Duodenal mucosa (tissue), 2 donors: Measurements from ENCODE around the gene SCYGR8.

Source experiments
- H3K27ac ChIP-seq: one replicate; pipeline ENCODE4 v1.7.0; 2013; ENCODE audit warnings: low read depth, low read length
- H3K27me3 ChIP-seq, 2 donors: one replicate each; pipeline ENCODE4 v1.7.0; 2013; ENCODE audit warnings: low read length in 2 of 2, control low read depth in 1 of 2; ENCODE audit not compliant: insufficient read depth in 2 of 2, control insufficient read depth in 1 of 2
- H3K36me3 ChIP-seq, 2 donors: one replicate each; pipeline ENCODE4 v1.7.0; 2013; ENCODE audit warnings: low read length in 2 of 2, control low read depth in 1 of 2; ENCODE audit not compliant: insufficient read depth in 2 of 2, control insufficient read depth in 1 of 2
- H3K4me1 ChIP-seq, 2 donors: one replicate each; pipeline ENCODE4 v1.7.0; 2013; ENCODE audit warnings: low read length in 2 of 2, control low read depth in 1 of 2; ENCODE audit not compliant: insufficient read depth in 2 of 2, control insufficient read depth in 1 of 2
- H3K4me3 ChIP-seq, 2 donors: one replicate each; pipeline ENCODE4 v1.7.0; 2013; ENCODE audit warnings: low read length in 2 of 2, low read depth in 1 of 2
- H3K9ac ChIP-seq, 2 donors: one replicate each; pipeline ENCODE4 v1.7.0; 2013; ENCODE audit warnings: low read length in 2 of 2, low read depth in 1 of 2
- H3K9me3 ChIP-seq, 2 donors: one replicate each; pipeline ENCODE4 v1.7.0; 2013; ENCODE audit warnings: low read length in 2 of 2, control low read depth in 1 of 2; ENCODE audit not compliant: control insufficient read depth in 1 of 2

The SCYGR8 gene

GRCh38 chr2:227745594-227745993 lies at the start of gene SCYGR8:
Gene SCYGR8 (plus strand): TSS chr2:227745894. CDS start chr2:227745894, 0 bp downstream.
- Histone ChIP-seq H3K4me1 (no peaks in the 10 kb centered on the region), H3K4me3 (no peak within 1 kb of the TSS), H3K27ac (no peak within 1 kb of the TSS), H3K9me3 (no peaks in the 10 kb centered on the region), H3K36me3 (no peaks in the 10 kb centered on the region), H3K27me3 (no peaks in the 10 kb centered on the region), H3K9ac (no peak within 1 kb of the TSS)

GRCh38 chr2:227696990-227697679 lies 48.6 kb upstream of the SCYGR8 start:
- H3K9ac ChIP-seq, result no peak overlapping the region

GRCh38 chr2:227701556-227701955 lies 44.1 kb upstream of the SCYGR8 start:
- Histone ChIP-seq H3K4me1 (peaks cover 16 to 23% of the 10 kb centered on the region in 2 donors), H3K36me3 (peaks cover 0 to 10% of the 10 kb centered on the region in 2 donors), H3K9me3 (no peaks in the 10 kb centered on the region), H3K4me3 (no peak overlapping the region), H3K27me3 (no peaks in the 10 kb centered on the region), H3K27ac (no peak overlapping the region), H3K9ac (no peak overlapping the region)

More at GRCh38 chr2:227696990-227697679, 48.6 kb upstream of the SCYGR8 start:
- H3K27me3 ChIP-seq, result no peaks in the 10 kb centered on the region
- peaks cover 0 to 10% of the 10 kb centered on the region in 2 donors for H3K36me3 ChIP-seq
- H3K27ac ChIP-seq, result no peak overlapping the region
- no peak overlapping the region for H3K4me3 ChIP-seq
- H3K4me1 ChIP-seq, result peaks cover 0 to 5% of the 10 kb centered on the region in 2 donors
- no peaks in the 10 kb centered on the region for H3K9me3 ChIP-seq

GRCh38 chr2:227703280-227703732 lies 42.4 kb upstream of the SCYGR8 start:
- no peak overlapping the region for H3K9ac ChIP-seq
- peaks cover 0 to 10% of the 10 kb centered on the region in 2 donors for H3K36me3 ChIP-seq
- no peaks in the 10 kb centered on the region for H3K9me3 ChIP-seq
- H3K4me3 ChIP-seq, result no peak overlapping the region
- no peak overlapping the region for H3K27ac ChIP-seq
- no peaks in the 10 kb centered on the region for H3K27me3 ChIP-seq
- H3K4me1 ChIP-seq, result peaks cover 23 to 30% of the 10 kb centered on the region in 2 donors

GRCh38 chr2:227703961-227704360 lies 41.7 kb upstream of the SCYGR8 start:
- H3K27me3 ChIP-seq, result no peaks in the 10 kb centered on the region
- no peak overlapping the region for H3K4me3 ChIP-seq
- H3K27ac ChIP-seq, result no peak overlapping the region
- H3K9me3 ChIP-seq, result no peaks in the 10 kb centered on the region
- peaks cover 23 to 30% of the 10 kb centered on the region in 2 donors for H3K4me1 ChIP-seq
- peaks cover 0 to 7% of the 10 kb centered on the region in 2 donors for H3K36me3 ChIP-seq
- H3K9ac ChIP-seq, result no peak overlapping the region

- peak overlapping the region in 1 of 2 donors; percentile 44 for H3K4me3 ChIP-seq
- no peaks in the 10 kb centered on the region for H3K27me3 ChIP-seq
- H3K27ac ChIP-seq, result no peak overlapping the region
- H3K4me1 ChIP-seq, result peaks cover 23 to 28% of the 10 kb centered on the region in 2 donors
- no peaks in the 10 kb centered on the region for H3K9me3 ChIP-seq
- H3K36me3 ChIP-seq, result no peaks in the 10 kb centered on the region
- peak overlapping the region in 1 of 2 donors; percentile 32 for H3K9ac ChIP-seq
Observed at GRCh38 chr2:227706859-227707258, 38.8 kb upstream of the SCYGR8 start.

GRCh38 chr2:227707390-227707789 lies 38.3 kb upstream of the SCYGR8 start:
- Histone ChIP-seq H3K4me1 (peaks cover 23 to 24% of the 10 kb centered on the region in 2 donors), H3K27ac (no peak overlapping the region), H3K9me3 (no peaks in the 10 kb centered on the region), H3K4me3 (no peak overlapping the region), H3K27me3 (no peaks in the 10 kb centered on the region), H3K9ac (no peak overlapping the region), H3K36me3 (no peaks in the 10 kb centered on the region)

- Histone ChIP-seq H3K9ac (no peak overlapping the region), H3K27ac (no peak overlapping the region), H3K4me3 (no peak overlapping the region), H3K36me3 (no peaks in the 10 kb centered on the region), H3K27me3 (no peaks in the 10 kb centered on the region), H3K4me1 (peaks cover 11 to 22% of the 10 kb centered on the region in 2 donors), H3K9me3 (no peaks in the 10 kb centered on the region)
Observed at GRCh38 chr2:227710986-227711385, 34.7 kb upstream of the SCYGR8 start.

- Histone ChIP-seq H3K9ac (no peak overlapping the region), H3K27ac (no peak overlapping the region), H3K9me3 (no peaks in the 10 kb centered on the region), H3K4me3 (no peak overlapping the region), H3K27me3 (no peaks in the 10 kb centered on the region), H3K4me1 (peaks cover 0 to 8% of the 10 kb centered on the region in 2 donors), H3K36me3 (no peaks in the 10 kb centered on the region)
Observed at GRCh38 chr2:227713291-227713690, 32.4 kb upstream of the SCYGR8 start.

- Histone ChIP-seq H3K27ac (no peak overlapping the region), H3K9ac (no peak overlapping the region), H3K36me3 (no peaks in the 10 kb centered on the region), H3K9me3 (no peaks in the 10 kb centered on the region), H3K4me3 (peak overlapping the region; percentile 0 to 72), H3K27me3 (no peaks in the 10 kb centered on the region), H3K4me1 (peaks cover 0 to 8% of the 10 kb centered on the region in 2 donors)
Observed at GRCh38 chr2:227716501-227716900, 29.2 kb upstream of the SCYGR8 start.
